Transverse colon (tissue), 4 donors: ENCODE results near the gene ARHGAP10. TPM values are rescaled to one million over a fixed set of nuclear protein-coding genes. Genes with fewer than 3 reads are reported as not detected.

Source experiments
- DNase-seq: peaks from one replicate; pipeline ENCODE4 v3.0.0-alpha.2; 2019
- H3K27ac ChIP-seq, 4 donors: fragments of 200-600 bp; sonication (generic); 2 replicates each; pipeline ENCODE4 v1.5.1; 2016 to 2018; ENCODE audit warnings: inconsistent platforms in 4 of 4
- H3K27me3 ChIP-seq: fragments of 200-600 bp; sonication (generic); 2 replicates; pipeline ENCODE4 v1.5.1; 2017; ENCODE audit warnings: inconsistent platforms
- H3K36me3 ChIP-seq, 4 donors: fragments of 200-600 bp; sonication (generic); 2 replicates each; pipeline ENCODE4 v1.5.1; 2017 to 2019; ENCODE audit warnings: inconsistent platforms in 4 of 4
- H3K4me1 ChIP-seq, 4 donors: fragments of 200-600 bp; sonication (generic); 2 replicates each; pipeline ENCODE4 v1.5.1; 2017 to 2020; ENCODE audit warnings: inconsistent platforms in 4 of 4
- H3K4me3 ChIP-seq, 4 donors: fragments of 200-600 bp; sonication (generic); 1 replicate in 1 of 4; 2 replicates in 3 of 4; pipeline versions ENCODE4 v1.5.1 to v1.6.1; 2017 to 2019; ENCODE audit warnings: inconsistent platforms in 4 of 4
- H3K9me3 ChIP-seq, 2 donors: fragments of 200-600 bp; sonication (generic); 2 replicates each; pipeline ENCODE4 v1.5.1; 2017 to 2019; ENCODE audit warnings: inconsistent platforms in 2 of 2
- CTCF ChIP-seq, 5 experiments: fragments of 200-600 bp in 3 of 5; fragments of 450-650 bp in 2 of 5; sonication (generic) in 3 of 5; IDR thresholded peaks; 1 replicate in 2 of 5; 2 replicates in 3 of 5; pipeline ENCODE4 v1.5.1; 2016 to 2017; ENCODE audit warnings: antibody characterized with exemption in 5 of 5, inconsistent platforms in 3 of 5, mild to moderate bottlenecking in 2 of 5, moderate library complexity in 1 of 5
- EP300 ChIP-seq: sonication (generic); formaldehyde crosslinking; IDR thresholded peaks from one replicate; pipeline ENCODE4 v1.6.1; 2017; ENCODE audit warnings: antibody characterized with exemption, low read depth
- POLR2A ChIP-seq: fragments of 450-650 bp; IDR thresholded peaks from one replicate; pipeline ENCODE4 v1.6.1; 2016; ENCODE audit warnings: antibody characterized with exemption, mild to moderate bottlenecking, moderate library complexity
- POLR2AphosphoS5 ChIP-seq, 3 donors: sonication (generic); formaldehyde crosslinking; IDR thresholded peaks; one replicate each; pipeline ENCODE4 v1.6.1; 2016; ENCODE audit warnings: antibody characterized with exemption in 3 of 3
- WGBS, 2 donors: methylation state at CpG; one replicate each; pipeline ENCODE4 v1.1.5; 2018; ENCODE audit warnings: low coverage in 1 of 2; 5-methylcytosine and 5-hydroxymethylcytosine counted together
- in situ Hi-C, 4 donors: fragments of 200-750 bp; cut with MboI; loops; one replicate each; pipeline versions ENCODE4 v1.15.0 to v1.15.1; 2017; ENCODE audit warnings: low sequenced_read_pairs in 3 of 4, low pct_ligation_motif_present in 1 of 4, low pct_unique_long_range_greater_than_20kb in 1 of 4
- intact Hi-C: fragments of 100-400 bp; cut with DNase I; formaldehyde crosslinking; loops from one replicate; pipeline ENCODE4 v1.15.1; 2023; ENCODE audit warnings: low total_unique reads
- total RNA-seq, 4 donors: library from RNA; depleted of rRNA; stranded (reverse); fragments of >200 nt; gene quantifications; one replicate each; pipeline ENCODE4 v1.1.0, GENCODE V29; 2016

Gene ARHGAP10, protein sequence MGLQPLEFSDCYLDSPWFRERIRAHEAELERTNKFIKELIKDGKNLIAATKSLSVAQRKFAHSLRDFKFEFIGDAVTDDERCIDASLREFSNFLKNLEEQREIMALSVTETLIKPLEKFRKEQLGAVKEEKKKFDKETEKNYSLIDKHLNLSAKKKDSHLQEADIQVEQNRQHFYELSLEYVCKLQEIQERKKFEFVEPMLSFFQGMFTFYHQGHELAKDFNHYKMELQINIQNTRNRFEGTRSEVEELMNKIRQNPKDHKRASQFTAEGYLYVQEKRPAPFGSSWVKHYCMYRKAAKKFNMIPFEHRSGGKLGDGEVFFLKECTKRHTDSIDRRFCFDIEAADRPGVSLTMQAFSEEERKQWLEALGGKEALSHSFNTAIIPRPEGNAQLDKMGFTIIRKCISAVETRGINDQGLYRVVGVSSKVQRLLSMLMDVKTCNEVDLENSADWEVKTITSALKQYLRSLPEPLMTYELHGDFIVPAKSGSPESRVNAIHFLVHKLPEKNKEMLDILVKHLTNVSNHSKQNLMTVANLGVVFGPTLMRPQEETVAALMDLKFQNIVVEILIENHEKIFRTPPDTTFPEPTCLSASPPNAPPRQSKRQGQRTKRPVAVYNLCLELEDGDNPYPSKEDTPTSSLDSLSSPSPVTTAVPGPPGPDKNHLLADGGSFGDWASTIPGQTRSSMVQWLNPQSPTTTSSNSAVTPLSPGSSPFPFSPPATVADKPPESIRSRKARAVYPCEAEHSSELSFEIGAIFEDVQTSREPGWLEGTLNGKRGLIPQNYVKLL
- total RNA-seq, result 10 to 100 TPM; 14.7 to 27.3 (median 22.9) TPM

DNA sequence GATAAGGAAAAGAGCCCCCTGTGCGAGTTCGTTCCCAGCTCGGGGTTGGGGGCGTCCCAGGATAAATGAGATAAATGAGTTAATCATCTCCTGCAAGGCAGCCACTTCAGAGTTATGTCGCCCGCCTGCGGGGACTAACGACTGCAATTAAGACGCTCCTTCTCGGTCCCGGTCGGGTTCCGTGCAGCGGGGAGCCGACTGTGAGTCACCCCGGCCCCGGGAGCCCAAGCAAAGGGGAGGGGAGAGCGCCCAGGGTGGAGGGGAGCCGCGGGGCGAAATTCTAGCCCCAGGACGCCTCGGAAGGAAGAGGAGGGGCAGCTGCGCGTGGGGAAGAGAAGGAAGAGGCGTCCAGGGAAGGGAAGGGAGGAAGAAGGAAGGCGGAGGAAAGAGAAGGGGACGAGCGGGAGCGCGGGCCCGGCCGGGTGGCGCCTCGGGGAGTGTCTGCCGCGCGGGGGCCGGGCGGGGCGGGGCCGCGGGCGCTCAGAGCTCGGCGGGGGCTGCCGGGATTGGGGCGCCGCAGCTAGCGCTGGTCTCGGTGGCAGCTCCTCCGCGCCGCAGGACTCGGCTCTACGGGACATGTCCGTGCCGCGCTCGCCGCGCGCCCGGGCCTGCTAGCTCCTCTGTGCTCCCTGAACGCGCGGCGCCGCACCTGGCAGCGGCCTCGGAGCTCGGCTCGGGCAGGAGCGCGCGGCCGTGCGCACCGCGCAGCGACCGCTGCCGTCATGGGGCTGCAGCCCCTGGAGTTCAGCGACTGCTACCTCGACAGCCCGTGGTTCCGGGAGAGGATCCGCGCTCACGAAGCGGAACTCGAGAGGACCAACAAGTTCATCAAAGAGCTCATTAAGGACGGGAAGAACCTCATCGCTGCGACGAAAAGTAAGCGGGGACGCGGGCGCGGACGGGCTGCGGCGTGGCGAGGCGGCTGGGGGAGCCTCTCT lies at the start of gene ARHGAP10:
TSS of gene ARHGAP10 (plus strand) at position 509 of the 938 bp plus-strand sequence. CDS start at position 723, 214 bp downstream.
- TF ChIP-seq EP300 (no peak), POLR2AphosphoS5 (IDR thresholded peaks at IDR 0.05) (peak in 1 of 3 donors; percentile 45)
- Histone ChIP-seq H3K9me3 (no peaks in the 10 kb centered on the region), H3K27ac (peak within 1 kb of the TSS; percentile 85 to 94 (median 92)), H3K27me3 (peaks cover 40% of the 10 kb centered on the region), H3K4me3 (peak within 1 kb of the TSS; percentile 56 to 81 (median 70)), H3K36me3 (no peaks in the 10 kb centered on the region), H3K4me1 (peaks cover 4 to 42% (median 6%) of the 10 kb centered on the region in 4 donors)
- 1% methylated on average over 91 of the region's 106 CpGs; no CpG with 5 or more reads in 1 of the 2 donors for WGBS, 2 donors
- DNase-seq, result peak; percentile 66
- in situ Hi-C loops, result no loop called here
- intact Hi-C loops, result loop anchor here (10.0 kb wide), 1 partner anchor 133 kb away; no protein-coding TSS in a partner anchor

- WGBS, 2 donors, result 62 to 66% methylated on average over 2 to 3 of the region's 3 CpGs
- Histone ChIP-seq H3K36me3 (no peaks in the 10 kb centered on the region), H3K4me1 (peaks cover 6 to 19% (median 11%) of the 10 kb centered on the region in 4 donors), H3K27me3 (no peaks in the 10 kb centered on the region), H3K4me3 (peak overlapping the region in 3 of 4 donors; percentile 68 to 85 (median 71)), H3K9me3 (no peaks in the 10 kb centered on the region), H3K27ac (peak overlapping the region; percentile 89 to 93 (median 90))
- TF ChIP-seq POLR2A (no peak), CTCF (IDR thresholded peaks at IDR 0.05) (no peak), POLR2AphosphoS5 (IDR thresholded peaks at IDR 0.05) (no peak), EP300 (no peak)
- intact Hi-C loops (no loop called here), in situ Hi-C loops (no loop called here)
- no peak for DNase-seq
Observed at GRCh38 chr4:147682755-147683154, 49.1 kb upstream of the ARHGAP10 start.

DNA sequence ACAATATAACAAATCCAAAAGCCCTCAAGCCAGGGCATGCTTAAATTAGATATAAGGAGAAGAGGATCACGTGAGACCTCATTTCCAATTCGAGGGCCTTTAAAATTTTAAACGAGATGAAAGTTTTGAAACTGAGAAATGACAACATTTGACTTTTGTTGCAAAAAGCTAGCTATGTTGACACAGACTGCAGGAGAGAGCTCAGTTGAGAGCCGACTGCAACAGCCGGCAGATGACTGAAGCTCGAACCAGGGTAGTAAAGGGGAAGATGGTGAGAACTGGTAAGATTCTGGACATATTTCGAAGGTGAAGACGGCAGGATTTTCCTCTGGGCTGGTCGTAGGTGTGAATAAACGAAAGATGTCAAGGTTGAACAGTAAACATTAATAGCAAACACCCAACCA lies 48.7 kb upstream of the ARHGAP10 start:
- in situ Hi-C loops, result no loop called here

More for the DNA sequence above, 48.7 kb upstream of the ARHGAP10 start:
- 0 to 3% methylated on average over 8 to 10 of the region's 10 CpGs for WGBS, 2 donors
- no peaks in the 10 kb centered on the region for H3K36me3 ChIP-seq
- TF ChIP-seq EP300 (no peak), POLR2AphosphoS5 (IDR thresholded peaks at IDR 0.05) (peak in 1 of 3 donors; percentile 15), CTCF (IDR thresholded peaks at IDR 0.05) (no peak), POLR2A (no peak)
- H3K27me3 ChIP-seq, result no peaks in the 10 kb centered on the region
- peaks cover 6 to 19% (median 11%) of the 10 kb centered on the region in 4 donors for H3K4me1 ChIP-seq
- DNase-seq, result peak; percentile 24
- no peaks in the 10 kb centered on the region for H3K9me3 ChIP-seq
- H3K4me3 ChIP-seq, result peak overlapping the region; percentile 52 to 85 (median 70)
- intact Hi-C loops, result no loop called here
- H3K27ac ChIP-seq, result peak overlapping the region; percentile 89 to 93 (median 90)
